ENCODE data around the gene HSPB6. TPM values are rescaled to one million over a fixed set of nuclear protein-coding genes. Genes with fewer than 3 reads are reported as not detected.

The HSPB6 gene
- total RNA-seq, 8 experiments from 2014 or later: 0.14 to 1.8 (median 0.68) TPM

GRCh38 chr19:35715981-35716800 is 40.6 kb downstream of the HSPB6 start:
- 0 to 9% (median 2%) methylated on average over 1 to 18 of the region's 52 CpGs; no CpG with 5 or more reads in 2 of the 10 experiments for WGBS, 10 experiments
- H3K4me1 ChIP-seq (replicated peaks in 1 of 2): peaks cover 16 to 17% of the 10 kb centered on the region in 2 donors
- in situ Hi-C loops (cut with MboI; ENCODE audit: low pct_unique_long_range_greater_than_20kb in 2 of 9, low sequenced_read_pairs in 9 of 9, unreplicated experiment in 9 of 9): no loop called here
- H3K27ac ChIP-seq: peak overlapping the region; percentile 45 to 81
- H3K4me3 ChIP-seq: peak overlapping the region; percentile 39 to 91 (median 62)
- peak; percentile 4 to 27 (median 25) for ATAC-seq (replicated peaks in 6 of 8)

GRCh38 chr19:35715355-35715809 is 41.4 kb downstream of the HSPB6 start:
- WGBS, 10 experiments: 71 to 93% (median 80%) methylated on average over 1 to 3 of the region's 7 CpGs; no CpG with 5 or more reads in 7 of the 10 experiments
- H3K27ac ChIP-seq: peak overlapping the region in 1 of 2 donors; percentile 81
- peaks cover 16 to 17% of the 10 kb centered on the region in 2 donors for H3K4me1 ChIP-seq (replicated peaks in 1 of 2)
- in situ Hi-C loops (cut with MboI; ENCODE audit: low pct_unique_long_range_greater_than_20kb in 2 of 9, low sequenced_read_pairs in 9 of 9, unreplicated experiment in 9 of 9): no loop called here
- H3K4me3 ChIP-seq: peak overlapping the region in 2 of 5 donors; percentile 60 to 86
- ATAC-seq (replicated peaks in 6 of 8): no peak

- no peak overlapping the region for H3K27ac ChIP-seq
- no peak overlapping the region for H3K4me3 ChIP-seq
- in situ Hi-C loops (cut with MboI; ENCODE audit: low pct_unique_long_range_greater_than_20kb in 2 of 9, low sequenced_read_pairs in 9 of 9, unreplicated experiment in 9 of 9): no loop called here
- ATAC-seq (replicated peaks in 6 of 8): no peak
- peaks cover 16 to 17% of the 10 kb centered on the region in 2 donors for H3K4me1 ChIP-seq (replicated peaks in 1 of 2)
- WGBS, 10 experiments: 40 to 90% (median 69%) methylated on average over 1 to 6 of the region's 14 CpGs; no CpG with 5 or more reads in 2 of the 10 experiments
Observed at GRCh38 chr19:35714601-35715354, 42.1 kb downstream of the HSPB6 start.

GRCh38 chr19:35713904-35714495 is 42.8 kb downstream of the HSPB6 start:
- no peak for ATAC-seq (replicated peaks in 6 of 8)
- in situ Hi-C loops (cut with MboI; ENCODE audit: low pct_unique_long_range_greater_than_20kb in 2 of 9, low sequenced_read_pairs in 9 of 9, unreplicated experiment in 9 of 9): no loop called here
- Histone ChIP-seq H3K4me1 (replicated peaks in 1 of 2) (peaks cover 10 to 12% of the 10 kb centered on the region in 2 donors), H3K4me3 (no peak overlapping the region), H3K27ac (no peak overlapping the region)
- 33 to 100% (median 88%) methylated on average over 1 to 10 of the region's 12 CpGs; no CpG with 5 or more reads in 1 of the 10 experiments for WGBS, 10 experiments

GRCh38 chr19:35713506-35713850 is 43.4 kb downstream of the HSPB6 start:
- in situ Hi-C loops (cut with MboI; ENCODE audit: low pct_unique_long_range_greater_than_20kb in 2 of 9, low sequenced_read_pairs in 9 of 9, unreplicated experiment in 9 of 9): no loop called here
- Histone ChIP-seq H3K27ac (no peak overlapping the region), H3K4me3 (no peak overlapping the region), H3K4me1 (replicated peaks in 1 of 2) (peaks cover 8 to 11% of the 10 kb centered on the region in 2 donors)
- no peak for ATAC-seq (replicated peaks in 6 of 8)
- WGBS, 10 experiments: 0 to 80% (median 31%) methylated on average over 1 to 2 of the region's 2 CpGs; no CpG with 5 or more reads in 5 of the 10 experiments

- in situ Hi-C loops (cut with MboI; ENCODE audit: low pct_unique_long_range_greater_than_20kb in 2 of 9, low sequenced_read_pairs in 9 of 9, unreplicated experiment in 9 of 9): no loop called here
- no peak overlapping the region for H3K27ac ChIP-seq
- H3K4me1 ChIP-seq (replicated peaks in 1 of 2): peaks cover 8 to 11% of the 10 kb centered on the region in 2 donors
- H3K4me3 ChIP-seq: no peak overlapping the region
- ATAC-seq (replicated peaks in 6 of 8): peak in 2 of 8 experiments; percentile 2 to 5
- WGBS, 10 experiments: 0 to 100% (median 52%) methylated on average over 1 to 9 of the region's 11 CpGs; no CpG with 5 or more reads in 1 of the 10 experiments
Observed at GRCh38 chr19:35712567-35713505, 44.0 kb downstream of the HSPB6 start.

GRCh38 chr19:35710784-35711723 is 45.8 kb downstream of the HSPB6 start:
- no peak overlapping the region for H3K4me3 ChIP-seq
- peaks cover 8 to 10% of the 10 kb centered on the region in 2 donors for H3K4me1 ChIP-seq (replicated peaks in 1 of 2)
- no peak overlapping the region for H3K27ac ChIP-seq
- WGBS, 10 experiments: 0 to 67% (median 4%) methylated on average over 1 to 7 of the region's 13 CpGs; no CpG with 5 or more reads in 3 of the 10 experiments
- in situ Hi-C loops (cut with MboI; ENCODE audit: low pct_unique_long_range_greater_than_20kb in 2 of 9, low sequenced_read_pairs in 9 of 9, unreplicated experiment in 9 of 9): no loop called here
- ATAC-seq (replicated peaks in 6 of 8): peak in 6 of 8 experiments; percentile 11 to 97 (median 45)

GRCh38 chr19:35708391-35708790 is 48.4 kb downstream of the HSPB6 start:
- ATAC-seq (replicated peaks in 6 of 8): no peak
- H3K27ac ChIP-seq: no peak overlapping the region
- H3K4me3 ChIP-seq: no peak overlapping the region
- WGBS, 10 experiments: 67 to 83% (median 73%) methylated on average over 1 of the region's 1 CpG; no CpG with 5 or more reads in 6 of the 10 experiments
- no peaks in the 10 kb centered on the region for H3K4me1 ChIP-seq (replicated peaks in 1 of 2)
- in situ Hi-C loops (cut with MboI; ENCODE audit: low pct_unique_long_range_greater_than_20kb in 2 of 9, low sequenced_read_pairs in 9 of 9, unreplicated experiment in 9 of 9): no loop called here

Other genes with a start within 250 kb of the HSPB6 start
- gene DMKN, start 243.4 kb downstream of the HSPB6 start, total RNA-seq: 10 to 100 TPM in 2 of 8 experiments, 1 to 10 TPM in 3, under 1 TPM in 2, not detected in 1; 0.14 to 49.2 (median 3.1) TPM
- 1 to 10 TPM in 2 of 8 experiments, under 1 TPM in 6; 0.11 to 3.5 (median 0.41) TPM for gene SBSN, start 228.7 kb downstream of the HSPB6 start, total RNA-seq
- not detected for gene GAPDHS, start 223.6 kb downstream of the HSPB6 start, total RNA-seq
- gene TMEM147, start 211.4 kb downstream of the HSPB6 start, total RNA-seq: 100 to 1,000 TPM in 2 of 8 experiments, 10 to 100 TPM in 6; 70.4 to 130 (median 89.3) TPM
- gene ATP4A, start 193.4 kb downstream of the HSPB6 start, total RNA-seq: under 1 TPM in 5 of 8 experiments, not detected in 3; 0.05 to 0.25 (median 0.11) TPM
- gene PMIS2, start 170.9 kb downstream of the HSPB6 start, total RNA-seq: under 1 TPM in 1 of 8 experiments, not detected in 7; 0.66 TPM
- gene HAUS5, start 144.3 kb downstream of the HSPB6 start, total RNA-seq: 10 to 100 TPM in 3 of 8 experiments, 1 to 10 TPM in 5; 2.7 to 14.3 (median 9.4) TPM
- gene RBM42, start 128.0 kb downstream of the HSPB6 start, total RNA-seq: 10 to 100 TPM; 33.4 to 71.7 (median 51.1) TPM
- gene ETV2, start 115.3 kb downstream of the HSPB6 start, total RNA-seq: 1 to 10 TPM in 5 of 8 experiments, under 1 TPM in 3; 0.50 to 3.2 (median 1.4) TPM
- gene COX6B1, start 108.7 kb downstream of the HSPB6 start, total RNA-seq: 100 to 1,000 TPM; 721 to 998 (median 791) TPM
- gene UPK1A, start 90.5 kb downstream of the HSPB6 start, total RNA-seq: under 1 TPM in 1 of 8 experiments, not detected in 7; 0.38 TPM
- 10 to 100 TPM in 1 of 8 experiments, 1 to 10 TPM in 4, under 1 TPM in 3; 0.43 to 34.3 (median 2.2) TPM for gene ZBTB32, start 52.5 kb downstream of the HSPB6 start, total RNA-seq
- gene KMT2B, start 39.0 kb downstream of the HSPB6 start, total RNA-seq: 10 to 100 TPM in 4 of 8 experiments, 1 to 10 TPM in 4; 6.1 to 28.4 (median 11.0) TPM
- 1 to 10 TPM; 1.8 to 6.4 (median 4.3) TPM for gene IGFLR1, start 14.6 kb downstream of the HSPB6 start, total RNA-seq
- gene U2AF1L4, start 11.6 kb downstream of the HSPB6 start, total RNA-seq: 10 to 100 TPM; 14.0 to 33.1 (median 18.9) TPM
- 100 to 1,000 TPM in 2 of 8 experiments, 10 to 100 TPM in 6; 56.4 to 142 (median 84.7) TPM for gene PSENEN, start 11.4 kb downstream of the HSPB6 start, total RNA-seq
- 10 to 100 TPM; 12.6 to 32.0 (median 19.9) TPM for gene LIN37, start 8.5 kb downstream of the HSPB6 start, total RNA-seq
- gene PROSER3, start 1.1 kb upstream of the HSPB6 start, total RNA-seq: 10 to 100 TPM in 5 of 8 experiments, 1 to 10 TPM in 3; 3.1 to 19.9 (median 12.7) TPM
- 10 to 100 TPM in 5 of 8 experiments, 1 to 10 TPM in 2, under 1 TPM in 1; 0.51 to 33.1 (median 16.1) TPM for gene ARHGAP33, start 18.5 kb upstream of the HSPB6 start, total RNA-seq
- under 1 TPM in 1 of 8 experiments, not detected in 7; 0.52 TPM for gene PRODH2, start 55.8 kb upstream of the HSPB6 start, total RNA-seq
- gene NPHS1, start 95.5 kb upstream of the HSPB6 start, total RNA-seq: under 1 TPM in 6 of 8 experiments, not detected in 2; 0.05 to 0.85 (median 0.37) TPM
- gene KIRREL2, start 99.9 kb upstream of the HSPB6 start, total RNA-seq: 1 to 10 TPM in 5 of 8 experiments, under 1 TPM in 3; 0.10 to 6.2 (median 1.3) TPM
- gene APLP1, start 111.5 kb upstream of the HSPB6 start, total RNA-seq: 100 to 1,000 TPM in 5 of 8 experiments, 10 to 100 TPM in 1, 1 to 10 TPM in 2; 4.6 to 397 (median 337) TPM
- gene NFKBID, start 143.5 kb upstream of the HSPB6 start, total RNA-seq: 10 to 100 TPM in 1 of 8 experiments, 1 to 10 TPM in 7; 1.6 to 10.1 (median 3.7) TPM
- 1 to 10 TPM in 2 of 8 experiments, under 1 TPM in 3, not detected in 3; 0.33 to 3.8 (median 0.62) TPM for gene HCST, start 145.5 kb upstream of the HSPB6 start, total RNA-seq
- under 1 TPM in 1 of 8 experiments, not detected in 7; 0.76 TPM for gene TYROBP, start 151.3 kb upstream of the HSPB6 start, total RNA-seq
- 10 to 100 TPM in 1 of 8 experiments, 1 to 10 TPM in 6, under 1 TPM in 1; 0.56 to 11.7 (median 6.5) TPM for gene LRFN3, start 179.3 kb upstream of the HSPB6 start, total RNA-seq
- 10 to 100 TPM; 10.6 to 23.5 (median 18.1) TPM for gene SDHAF1, start 238.2 kb upstream of the HSPB6 start, total RNA-seq